Endothelial cell of umbilical vein (primary cell): Measurements from ENCODE around the gene LCAT.

Source experiments
- EZH2 ChIP-seq: IDR thresholded peaks from 2 replicates; pipeline ENCODE4 v1.6.1; 2012; ENCODE audit warnings: borderline replicate concordance, low read depth, mild to moderate bottlenecking, moderate library complexity, low read length, inconsistent platforms; ENCODE audit not compliant: severe bottlenecking
- FOS ChIP-seq: IDR thresholded peaks from 2 replicates; pipeline ENCODE4 v1.6.1; 2011; ENCODE audit warnings: mild to moderate bottlenecking, low read length, moderate library complexity, borderline replicate concordance; ENCODE audit not compliant: insufficient read depth
- GATA2 ChIP-seq: IDR thresholded peaks from 2 replicates; pipeline ENCODE4 v1.7.0; 2011; ENCODE audit warnings: low read depth, mild to moderate bottlenecking, moderate library complexity, mixed read lengths, low read length; ENCODE audit not compliant: insufficient read length, insufficient read depth
- JUN ChIP-seq: IDR thresholded peaks from 2 replicates; pipeline ENCODE4 v1.6.1; 2011; ENCODE audit warnings: borderline replicate concordance, low read depth; ENCODE audit not compliant: insufficient read length, insufficient read depth
- MYC ChIP-seq: IDR thresholded peaks from one replicate; pipeline ENCODE4 v1.6.1; 2011; ENCODE audit warnings: mild to moderate bottlenecking, low read depth, low read length
- POLR2A ChIP-seq: IDR thresholded peaks from 2 replicates; pipeline ENCODE4 v1.6.1; 2012; ENCODE audit warnings: low read depth, mild to moderate bottlenecking, control low read depth, low read length
- POLR2AphosphoS5 ChIP-seq: IDR thresholded peaks from 2 replicates; pipeline ENCODE4 v1.6.1; 2012; ENCODE audit warnings: low read depth, mild to moderate bottlenecking, control low read depth, low read length, moderate library complexity; ENCODE audit not compliant: insufficient read depth
- TF ChIP-seq, protein P1 (sequence below), 2 donors: IDR thresholded peaks; 1 replicate in 1 of 2; 2 replicates in 1 of 2; pipeline ENCODE4 v1.5.1; 2011; ENCODE audit warnings: low read length in 2 of 2, mild to moderate bottlenecking in 2 of 2, moderate library complexity in 2 of 2, control low read depth in 1 of 2, inconsistent platforms in 1 of 2, low read depth in 1 of 2; ENCODE audit not compliant: insufficient read depth in 1 of 2; ENCODE audit errors: extremely low read depth in 1 of 2
- TF ChIP-seq, protein P2 (sequence below): IDR thresholded peaks from 2 replicates; pipeline ENCODE4 v1.6.1; 2011; ENCODE audit not compliant: insufficient read depth, insufficient read length

- no peak for TF ChIP-seq EZH2
- TF ChIP-seq, protein P1, sequence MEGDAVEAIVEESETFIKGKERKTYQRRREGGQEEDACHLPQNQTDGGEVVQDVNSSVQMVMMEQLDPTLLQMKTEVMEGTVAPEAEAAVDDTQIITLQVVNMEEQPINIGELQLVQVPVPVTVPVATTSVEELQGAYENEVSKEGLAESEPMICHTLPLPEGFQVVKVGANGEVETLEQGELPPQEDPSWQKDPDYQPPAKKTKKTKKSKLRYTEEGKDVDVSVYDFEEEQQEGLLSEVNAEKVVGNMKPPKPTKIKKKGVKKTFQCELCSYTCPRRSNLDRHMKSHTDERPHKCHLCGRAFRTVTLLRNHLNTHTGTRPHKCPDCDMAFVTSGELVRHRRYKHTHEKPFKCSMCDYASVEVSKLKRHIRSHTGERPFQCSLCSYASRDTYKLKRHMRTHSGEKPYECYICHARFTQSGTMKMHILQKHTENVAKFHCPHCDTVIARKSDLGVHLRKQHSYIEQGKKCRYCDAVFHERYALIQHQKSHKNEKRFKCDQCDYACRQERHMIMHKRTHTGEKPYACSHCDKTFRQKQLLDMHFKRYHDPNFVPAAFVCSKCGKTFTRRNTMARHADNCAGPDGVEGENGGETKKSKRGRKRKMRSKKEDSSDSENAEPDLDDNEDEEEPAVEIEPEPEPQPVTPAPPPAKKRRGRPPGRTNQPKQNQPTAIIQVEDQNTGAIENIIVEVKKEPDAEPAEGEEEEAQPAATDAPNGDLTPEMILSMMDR (IDR thresholded peaks at IDR 0.05; ENCODE audit: extremely low read depth in 1 of 2, insufficient read depth in 1 of 2, low read depth in 1 of 2, low read length in 2 of 2), result no peak
- no peak for TF ChIP-seq POLR2AphosphoS5
- peak; percentile 71 for TF ChIP-seq POLR2A
- no peak for TF ChIP-seq MYC
- TF ChIP-seq, protein P2, sequence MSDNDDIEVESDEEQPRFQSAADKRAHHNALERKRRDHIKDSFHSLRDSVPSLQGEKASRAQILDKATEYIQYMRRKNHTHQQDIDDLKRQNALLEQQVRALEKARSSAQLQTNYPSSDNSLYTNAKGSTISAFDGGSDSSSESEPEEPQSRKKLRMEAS, result no peak
- no peak for TF ChIP-seq JUN
- TF ChIP-seq GATA2, result no peak
- TF ChIP-seq FOS, result no peak
Observed at GRCh38 chr16:67936880-67937605, 6.9 kb downstream of the LCAT start.
